ENCODE data around the gene CAPNS2. TPM values are rescaled to one million over a fixed set of nuclear protein-coding genes. Genes with fewer than 3 reads are reported as not detected.

CAPNS2 gene
- total RNA-seq, 1 donor from 2014 or later, result not detected

Other genes with a start within 250 kb of the CAPNS2 start
- under 0.01 TPM for gene IRX6, start 242.5 kb upstream of the CAPNS2 start, total RNA-seq
- gene MMP2, start 87.5 kb upstream of the CAPNS2 start, total RNA-seq, result 8.2 TPM
- gene LPCAT2, start 57.6 kb upstream of the CAPNS2 start, total RNA-seq, result 2.4 TPM
- under 0.01 TPM for gene SLC6A2, start 89.3 kb downstream of the CAPNS2 start, total RNA-seq